Bronchial epithelial cell (primary cell): ENCODE results near the gene SMOC1. TPM values are rescaled to one million over a fixed set of nuclear protein-coding genes. Genes with fewer than 3 reads are reported as not detected.

Experiments
- DNase-seq: peaks from one replicate; pipeline ENCODE4 v3.0.0-alpha.2; 2010; ENCODE audit warnings: low read depth
- FAIRE-seq: peaks from 2 replicates; lab custom pipeline; 2011; peaks lifted over from hg19 to GRCh38; lab: Jason Lieb, UNC
- H3K27me3 ChIP-seq: 2 replicates; pipeline ENCODE4 v1.5.1; 2011; ENCODE audit warnings: low read length; ENCODE audit not compliant: control insufficient read depth, insufficient read depth
- H3K36me3 ChIP-seq: 2 replicates; pipeline ENCODE4 v1.5.1; 2011; ENCODE audit warnings: low read length; ENCODE audit not compliant: control insufficient read depth, insufficient read depth
- H3K4me3 ChIP-seq: 2 replicates; pipeline ENCODE4 v1.5.1; 2011; ENCODE audit warnings: mild to moderate bottlenecking, low read depth, low read length, control low read depth
- total RNA-seq: library from RNA; depleted of rRNA; stranded (reverse); fragments of >200 nt; gene quantifications from 2 replicates; pipeline ENCODE4 v1.2.1, GENCODE V29; 2014
- TF ChIP-seq, protein P1 (sequence below): IDR thresholded peaks from 2 replicates; pipeline ENCODE4 v1.5.1; 2011; ENCODE audit warnings: mild to moderate bottlenecking, moderate library complexity, low read length, control low read depth, inconsistent platforms; ENCODE audit not compliant: insufficient read depth, severe bottlenecking

Gene SMOC1
- total RNA-seq, 1 donor from 2014 or later, result 16.3 TPM

DNA sequence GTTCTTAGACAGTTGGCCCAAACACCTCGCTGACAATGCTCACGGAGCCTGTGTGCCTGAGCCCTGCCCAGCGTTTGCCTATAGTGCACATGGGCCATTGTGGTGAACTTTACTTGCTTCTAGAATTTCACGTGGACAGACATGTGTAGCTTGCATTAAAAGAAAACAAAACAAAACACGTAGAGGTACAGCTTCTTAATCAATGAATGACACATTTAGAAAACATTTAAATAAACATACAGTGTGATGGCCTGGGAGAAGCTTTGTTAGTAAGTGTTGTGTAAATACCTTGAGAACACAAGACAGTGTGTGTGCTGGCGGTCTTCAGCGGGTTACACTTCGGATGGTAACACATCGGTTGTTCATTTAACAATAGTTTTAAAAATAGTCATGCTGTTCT lies 38.1 kb downstream of the SMOC1 start:
- peak; percentile 80 for DNase-seq
- no peak for FAIRE-seq
- H3K4me3 ChIP-seq, result no peak overlapping the region
- TF ChIP-seq, protein P1, sequence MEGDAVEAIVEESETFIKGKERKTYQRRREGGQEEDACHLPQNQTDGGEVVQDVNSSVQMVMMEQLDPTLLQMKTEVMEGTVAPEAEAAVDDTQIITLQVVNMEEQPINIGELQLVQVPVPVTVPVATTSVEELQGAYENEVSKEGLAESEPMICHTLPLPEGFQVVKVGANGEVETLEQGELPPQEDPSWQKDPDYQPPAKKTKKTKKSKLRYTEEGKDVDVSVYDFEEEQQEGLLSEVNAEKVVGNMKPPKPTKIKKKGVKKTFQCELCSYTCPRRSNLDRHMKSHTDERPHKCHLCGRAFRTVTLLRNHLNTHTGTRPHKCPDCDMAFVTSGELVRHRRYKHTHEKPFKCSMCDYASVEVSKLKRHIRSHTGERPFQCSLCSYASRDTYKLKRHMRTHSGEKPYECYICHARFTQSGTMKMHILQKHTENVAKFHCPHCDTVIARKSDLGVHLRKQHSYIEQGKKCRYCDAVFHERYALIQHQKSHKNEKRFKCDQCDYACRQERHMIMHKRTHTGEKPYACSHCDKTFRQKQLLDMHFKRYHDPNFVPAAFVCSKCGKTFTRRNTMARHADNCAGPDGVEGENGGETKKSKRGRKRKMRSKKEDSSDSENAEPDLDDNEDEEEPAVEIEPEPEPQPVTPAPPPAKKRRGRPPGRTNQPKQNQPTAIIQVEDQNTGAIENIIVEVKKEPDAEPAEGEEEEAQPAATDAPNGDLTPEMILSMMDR, result no peak
- H3K36me3 ChIP-seq, result no peaks in the 10 kb centered on the region
- H3K27me3 ChIP-seq, result no peaks in the 10 kb centered on the region

DNA sequence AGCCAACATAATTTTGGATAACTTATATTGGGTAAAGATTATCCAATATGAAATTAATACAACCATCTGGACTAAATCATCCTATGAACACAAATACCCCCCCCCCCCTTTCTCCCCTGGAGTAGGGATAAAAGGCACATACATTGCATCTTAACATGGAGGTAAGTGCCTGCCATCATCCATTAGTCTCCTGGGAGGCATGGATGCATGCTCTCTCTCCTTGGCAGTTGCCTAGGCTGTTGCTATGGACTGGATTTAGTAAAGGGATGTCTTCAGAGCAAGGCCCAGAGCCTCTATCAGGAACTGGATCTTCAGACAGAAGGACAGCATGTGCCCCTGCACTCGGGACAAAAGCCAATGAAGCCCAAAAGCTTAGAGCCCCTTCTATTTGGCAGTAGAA lies 40.6 kb downstream of the SMOC1 start:
- FAIRE-seq (no peak), DNase-seq (no peak)
- H3K4me3 ChIP-seq, result no peak overlapping the region
- TF ChIP-seq, protein P1, result no peak
- H3K27me3 ChIP-seq, result no peaks in the 10 kb centered on the region
- no peaks in the 10 kb centered on the region for H3K36me3 ChIP-seq

DNA sequence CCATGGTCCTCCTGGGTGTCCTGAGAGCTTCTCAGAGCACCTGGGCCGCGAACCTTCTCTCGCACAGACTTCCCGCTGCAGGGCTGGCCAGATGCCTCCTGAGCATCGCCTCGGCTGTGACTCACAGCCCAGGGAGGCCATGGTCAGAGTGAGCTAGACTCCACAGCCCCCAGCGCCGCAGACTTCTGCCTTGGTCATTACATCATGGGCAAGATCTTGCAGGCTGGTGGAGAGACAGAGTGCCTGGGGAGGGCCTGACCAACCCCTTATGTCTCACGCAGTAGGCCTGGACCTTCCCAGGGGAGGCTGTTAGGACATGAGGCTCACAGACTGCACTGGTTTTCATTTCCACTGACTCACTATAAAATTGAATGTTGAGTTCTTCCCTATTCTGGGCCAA lies 41.8 kb downstream of the SMOC1 start:
- peak; percentile 39 for DNase-seq
- no peaks in the 10 kb centered on the region for H3K27me3 ChIP-seq
- TF ChIP-seq, protein P1, result no peak
- no peak for FAIRE-seq
- no peaks in the 10 kb centered on the region for H3K36me3 ChIP-seq
- H3K4me3 ChIP-seq, result no peak overlapping the region

DNA sequence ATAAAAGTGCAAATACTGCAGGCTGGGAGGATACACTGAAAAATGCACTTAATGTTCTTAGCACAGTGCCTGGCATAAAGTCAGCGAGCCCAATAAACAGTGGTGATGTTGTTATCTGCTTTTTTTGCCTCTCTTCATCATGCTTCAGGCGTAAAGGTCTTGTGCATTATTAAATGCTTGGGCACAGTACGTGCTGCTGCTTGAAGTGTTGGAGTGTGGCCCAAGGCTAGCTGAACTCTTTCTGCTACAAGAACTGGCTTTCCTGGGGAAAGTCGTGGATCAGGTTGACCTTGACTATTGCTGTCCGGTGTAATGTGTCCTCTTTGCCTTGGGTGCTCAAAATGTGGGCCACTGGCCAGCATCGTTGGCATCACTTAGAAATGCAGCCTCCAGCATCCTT lies 43.0 kb downstream of the SMOC1 start:
- FAIRE-seq, result no peak
- Histone ChIP-seq H3K36me3 (no peaks in the 10 kb centered on the region), H3K27me3 (no peaks in the 10 kb centered on the region), H3K4me3 (no peak overlapping the region)
- DNase-seq, result no peak
- TF ChIP-seq, protein P1, result no peak

DNA sequence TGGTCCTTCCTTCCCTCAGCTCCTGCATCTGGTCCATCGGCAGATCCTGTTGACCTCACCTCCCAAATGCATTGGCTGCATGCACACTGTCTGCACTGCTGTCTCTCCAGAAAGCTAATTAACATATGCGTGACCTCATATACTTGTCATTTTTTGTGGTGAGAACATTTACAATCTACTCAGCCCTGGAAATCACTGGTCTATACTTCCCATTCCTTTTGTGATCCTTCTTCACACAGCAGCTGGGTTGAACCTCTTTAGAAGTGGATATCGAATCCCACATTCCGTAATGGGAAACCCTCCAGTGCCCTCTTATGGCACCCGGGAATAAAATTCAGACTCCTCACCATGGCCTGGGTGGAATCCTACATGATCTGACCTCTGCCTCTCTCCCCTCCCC lies 45.0 kb downstream of the SMOC1 start:
- H3K4me3 ChIP-seq, result no peak overlapping the region
- DNase-seq (no peak), FAIRE-seq (peak; percentile 43)
- H3K27me3 ChIP-seq, result no peaks in the 10 kb centered on the region
- H3K36me3 ChIP-seq, result no peaks in the 10 kb centered on the region
- TF ChIP-seq, protein P1, result no peak

DNA sequence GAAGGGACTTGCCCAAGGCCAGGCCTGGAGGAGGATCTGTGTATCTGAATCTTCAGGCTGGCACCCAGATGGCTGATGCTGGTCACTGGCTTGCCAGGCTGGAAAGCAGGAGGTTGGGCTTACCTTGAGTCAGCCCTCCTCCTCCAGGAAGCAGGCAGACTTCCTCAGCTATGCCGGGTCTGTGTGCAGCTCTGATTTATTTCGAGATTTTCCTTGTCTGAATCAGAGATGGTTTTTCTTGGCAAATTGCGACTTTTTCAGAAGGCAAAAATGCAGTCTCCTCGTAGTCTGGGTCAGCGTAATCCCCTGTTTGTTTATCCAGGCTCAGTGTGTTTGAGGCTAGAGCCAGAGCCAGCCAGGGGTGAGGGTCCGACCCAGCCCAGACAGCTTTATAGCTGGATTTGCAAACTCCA lies 48.9 kb downstream of the SMOC1 start:
- no peak for FAIRE-seq
- Histone ChIP-seq H3K36me3 (no peaks in the 10 kb centered on the region), H3K27me3 (peaks cover 1% of the 10 kb centered on the region), H3K4me3 (no peak overlapping the region)
- DNase-seq, result no peak
- TF ChIP-seq, protein P1, result no peak
